Astrocyte of the hippocampus (primary cell): ENCODE measurements around the gene GEMIN2.
"Not testable (repeated sequence)": the region's sequence is repeated elsewhere in the genome, so short reads cannot be mapped to it uniquely, and the experiment has no call there.

Experiments
- DNase-seq: peaks from one replicate; pipeline ENCODE4 v3.0.0; 2011; ENCODE audit warnings: low read depth, low spot score

Gene GEMIN2

DNA sequence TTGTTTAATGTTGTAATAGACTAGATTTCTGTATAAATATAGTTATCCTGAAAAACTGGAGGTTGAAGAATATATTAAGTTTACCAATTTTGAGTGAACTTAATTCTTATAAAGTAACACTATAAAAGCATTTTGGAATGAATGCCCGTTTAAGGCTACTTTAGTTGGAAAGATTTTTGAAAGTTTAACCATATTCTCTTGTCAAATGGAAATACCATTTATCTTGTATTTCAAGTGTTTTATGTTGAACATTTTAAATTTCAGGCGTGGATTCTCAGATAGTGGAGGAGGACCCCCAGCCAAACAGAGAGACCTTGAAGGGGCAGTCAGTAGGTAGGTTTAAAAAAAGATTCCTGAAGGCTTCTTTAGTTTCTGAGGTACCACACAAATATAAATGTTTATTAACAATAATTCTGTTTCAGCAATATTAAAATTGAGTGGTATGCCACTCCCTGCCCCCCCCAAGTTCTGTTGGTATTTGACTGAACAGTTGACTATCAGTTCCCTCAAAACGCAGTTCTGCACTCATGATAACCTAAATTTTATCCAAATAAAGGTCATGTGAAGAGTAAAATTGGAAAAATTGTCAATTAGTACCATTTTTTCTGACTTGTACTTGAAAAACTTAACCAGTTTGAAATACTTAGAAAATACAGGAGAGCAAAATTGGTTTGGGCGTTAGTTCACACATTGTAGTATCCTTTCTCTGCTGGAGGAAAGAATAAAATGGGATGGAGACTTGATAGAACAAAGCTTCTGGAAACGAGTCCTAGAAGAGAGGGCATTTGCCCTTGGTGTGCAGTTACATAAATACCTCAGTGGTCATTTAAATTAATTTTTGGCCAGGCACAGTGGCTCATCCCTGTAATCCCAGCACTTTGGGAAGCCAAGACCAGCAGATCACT, 62.4 kb downstream of the GEMIN2 start:
- DNase-seq, result no peak

DNA sequence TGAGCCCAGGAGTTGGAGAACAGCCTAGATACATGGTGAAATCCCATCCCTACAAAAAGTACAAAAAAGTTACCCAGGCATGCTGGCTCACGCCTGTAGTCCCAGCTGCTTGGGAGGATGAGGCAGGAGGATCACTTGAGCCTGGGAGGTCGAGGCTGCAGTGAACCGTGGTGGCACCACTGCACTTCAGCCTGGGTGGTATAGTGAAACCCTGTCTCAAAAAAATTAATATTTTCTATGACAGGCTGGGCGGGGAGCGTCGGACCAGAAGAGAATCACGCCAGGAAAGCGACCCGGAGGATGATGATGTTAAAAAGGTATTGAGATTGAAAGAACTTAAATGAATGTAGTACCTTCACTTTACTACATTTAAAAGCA, 63.0 kb downstream of the GEMIN2 start:
- no peak for DNase-seq

DNA sequence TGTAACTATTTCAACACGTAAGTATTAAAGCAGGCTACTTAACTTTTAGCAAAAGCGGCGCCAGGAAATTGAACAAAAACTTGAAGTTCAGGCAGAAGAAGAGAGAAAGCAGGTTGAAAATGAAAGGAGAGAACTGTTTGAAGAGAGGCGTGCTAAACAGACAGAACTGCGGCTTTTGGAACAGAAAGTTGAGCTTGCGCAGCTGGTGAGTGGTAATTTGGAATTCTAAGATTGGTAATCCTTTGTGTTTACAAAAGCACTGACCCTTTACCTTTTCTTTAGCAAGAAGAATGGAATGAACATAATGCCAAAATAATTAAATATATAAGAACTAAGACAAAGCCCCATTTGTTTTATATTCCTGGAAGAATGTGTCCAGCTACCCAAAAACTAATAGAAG, 64.9 kb downstream of the GEMIN2 start:
- DNase-seq, result no peak

DNA sequence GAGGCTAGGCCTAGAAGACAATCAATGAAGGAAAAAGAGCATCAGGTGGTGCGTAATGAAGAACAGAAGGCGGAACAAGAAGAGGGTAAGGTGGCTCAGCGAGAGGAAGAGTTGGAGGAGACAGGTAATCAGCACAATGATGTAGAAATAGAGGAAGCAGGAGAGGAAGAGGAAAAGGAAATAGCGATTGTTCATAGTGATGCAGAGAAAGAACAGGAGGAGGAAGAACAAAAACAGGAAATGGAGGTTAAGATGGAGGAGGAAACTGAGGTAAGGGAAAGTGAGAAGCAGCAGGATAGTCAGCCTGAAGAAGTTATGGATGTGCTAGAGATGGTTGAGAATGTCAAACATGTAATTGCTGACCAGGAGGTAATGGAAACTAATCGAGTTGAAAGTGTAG, 66.4 kb downstream of the GEMIN2 start:
- DNase-seq, result no peak

DNA sequence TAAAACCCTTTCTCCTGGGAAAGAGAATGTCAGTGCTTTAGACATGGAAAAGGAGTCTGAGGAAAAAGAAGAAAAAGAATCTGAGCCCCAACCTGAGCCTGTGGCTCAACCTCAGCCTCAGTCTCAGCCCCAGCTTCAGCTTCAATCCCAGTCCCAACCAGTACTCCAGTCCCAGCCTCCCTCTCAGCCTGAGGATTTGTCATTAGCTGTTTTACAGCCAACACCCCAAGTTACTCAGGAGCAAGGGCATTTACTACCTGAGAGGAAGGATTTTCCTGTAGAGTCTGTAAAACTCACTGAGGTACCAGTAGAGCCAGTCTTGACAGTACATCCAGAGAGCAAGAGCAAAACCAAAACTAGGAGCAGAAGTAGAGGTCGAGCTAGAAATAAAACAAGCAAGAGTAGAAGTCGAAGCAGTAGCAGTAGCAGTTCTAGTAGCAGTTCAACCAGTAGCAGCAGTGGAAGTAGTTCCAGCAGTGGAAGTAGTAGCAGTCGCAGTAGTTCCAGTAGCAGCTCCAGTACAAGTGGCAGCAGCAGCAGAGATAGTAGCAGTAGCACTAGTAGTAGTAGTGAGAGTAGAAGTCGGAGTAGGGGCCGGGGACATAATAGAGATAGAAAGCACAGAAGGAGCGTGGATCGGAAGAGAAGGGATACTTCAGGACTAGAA, 67.0 kb downstream of the GEMIN2 start:
- DNase-seq, result no peak

DNA sequence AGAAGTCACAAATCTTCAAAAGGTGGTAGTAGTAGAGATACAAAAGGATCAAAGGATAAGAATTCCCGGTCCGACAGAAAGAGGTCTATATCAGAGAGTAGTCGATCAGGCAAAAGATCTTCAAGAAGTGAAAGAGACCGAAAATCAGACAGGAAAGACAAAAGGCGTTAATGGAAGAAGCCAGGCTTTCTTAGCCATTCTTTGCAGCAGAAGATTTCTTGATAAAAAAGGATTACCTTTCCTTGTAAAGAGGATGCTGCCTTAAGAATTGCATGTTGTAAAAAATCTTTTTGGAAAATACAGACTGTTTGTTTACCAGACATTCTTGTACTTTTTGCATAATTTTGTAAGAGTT, 67.5 kb downstream of the GEMIN2 start:
- DNase-seq, result no peak

DNA sequence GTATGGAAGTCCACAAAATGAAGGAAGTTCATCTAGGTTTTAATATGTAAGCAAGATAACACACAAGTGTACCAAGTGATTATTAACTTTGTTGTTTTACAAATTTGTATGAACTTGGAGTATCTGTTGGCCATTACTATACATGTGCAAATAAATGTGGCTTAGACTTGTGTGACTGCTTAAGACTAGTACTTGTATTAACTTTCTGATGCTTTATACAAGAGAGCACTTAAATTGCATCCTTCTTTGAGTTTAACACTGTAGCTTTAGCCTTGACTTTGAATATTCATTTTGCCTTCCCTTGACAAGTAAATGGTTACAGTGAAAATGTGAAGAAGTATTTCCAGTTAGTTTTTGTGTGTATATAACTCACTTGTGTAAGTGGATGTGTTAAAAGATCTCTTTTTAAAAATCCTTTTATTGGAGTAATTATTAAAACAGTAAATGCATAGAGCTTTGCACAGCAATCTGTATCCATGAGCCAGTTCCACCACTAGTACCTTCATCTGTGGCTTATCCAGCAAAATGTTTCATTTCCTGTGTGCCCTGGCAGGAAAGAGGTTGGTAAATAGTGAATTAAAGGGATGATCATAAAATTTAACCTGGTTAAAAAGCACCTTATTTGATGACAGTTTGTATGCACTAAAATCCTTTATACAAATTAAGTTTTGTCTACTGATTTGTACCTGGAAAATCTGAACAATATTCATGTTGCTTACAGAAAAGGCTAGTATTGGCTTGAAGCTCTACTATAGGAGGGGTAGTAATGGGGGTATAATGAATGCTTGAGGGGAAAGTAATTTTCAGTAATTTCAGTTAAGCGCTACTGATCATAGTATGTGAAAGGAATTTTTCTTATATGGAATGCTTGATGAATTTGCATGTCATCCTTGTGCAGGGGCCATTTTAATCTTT, 68.9 kb downstream of the GEMIN2 start:
- DNase-seq, result no peak

DNA sequence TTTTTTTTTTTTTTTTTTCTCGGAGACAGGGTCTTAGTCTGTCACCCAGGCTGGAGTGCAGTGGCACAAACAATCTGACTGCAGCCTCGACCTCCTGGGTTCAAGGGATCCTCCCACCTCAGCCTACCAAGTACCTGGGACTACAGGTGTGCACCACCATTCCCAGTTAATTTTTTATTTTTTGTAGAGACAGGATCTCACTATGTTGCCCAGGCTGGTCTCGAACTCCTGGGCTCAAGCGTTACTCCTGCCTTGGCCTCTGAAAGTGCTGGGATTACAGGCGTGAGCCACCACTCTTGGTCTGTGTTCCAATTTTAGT, 69.5 kb downstream of the GEMIN2 start:
- not testable (repeated sequence) for DNase-seq

DNA sequence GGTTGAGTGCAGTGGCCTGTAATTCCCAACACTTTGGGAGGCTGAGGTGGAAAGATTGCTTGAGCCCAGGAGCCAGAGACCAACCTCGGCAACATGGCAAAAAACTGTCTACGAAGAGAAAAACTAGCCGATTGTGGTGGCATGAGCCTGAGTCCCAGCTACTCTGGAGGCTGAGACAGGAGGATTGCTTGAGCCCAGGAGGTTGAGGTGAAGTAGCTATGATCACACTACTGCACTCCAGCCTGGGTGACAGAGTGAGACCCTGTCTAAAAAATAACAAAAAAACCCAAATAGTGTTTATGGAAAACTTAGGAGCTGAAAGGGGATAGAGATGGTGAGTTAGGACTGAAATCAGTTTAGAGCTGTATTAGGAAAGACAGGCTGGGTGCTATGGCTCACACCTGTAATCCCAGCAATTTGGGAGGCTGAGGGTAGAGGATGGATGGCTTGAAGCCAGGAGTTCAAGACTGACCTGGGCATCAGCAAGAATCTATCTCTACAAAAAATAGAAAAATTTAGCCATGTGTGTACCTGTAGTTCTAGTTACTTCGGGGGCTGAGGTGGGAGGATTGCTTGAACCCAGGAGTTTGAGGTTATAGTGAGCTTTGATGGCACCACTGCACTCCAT, 70.6 kb downstream of the GEMIN2 start:
- DNase-seq, result no peak

DNA sequence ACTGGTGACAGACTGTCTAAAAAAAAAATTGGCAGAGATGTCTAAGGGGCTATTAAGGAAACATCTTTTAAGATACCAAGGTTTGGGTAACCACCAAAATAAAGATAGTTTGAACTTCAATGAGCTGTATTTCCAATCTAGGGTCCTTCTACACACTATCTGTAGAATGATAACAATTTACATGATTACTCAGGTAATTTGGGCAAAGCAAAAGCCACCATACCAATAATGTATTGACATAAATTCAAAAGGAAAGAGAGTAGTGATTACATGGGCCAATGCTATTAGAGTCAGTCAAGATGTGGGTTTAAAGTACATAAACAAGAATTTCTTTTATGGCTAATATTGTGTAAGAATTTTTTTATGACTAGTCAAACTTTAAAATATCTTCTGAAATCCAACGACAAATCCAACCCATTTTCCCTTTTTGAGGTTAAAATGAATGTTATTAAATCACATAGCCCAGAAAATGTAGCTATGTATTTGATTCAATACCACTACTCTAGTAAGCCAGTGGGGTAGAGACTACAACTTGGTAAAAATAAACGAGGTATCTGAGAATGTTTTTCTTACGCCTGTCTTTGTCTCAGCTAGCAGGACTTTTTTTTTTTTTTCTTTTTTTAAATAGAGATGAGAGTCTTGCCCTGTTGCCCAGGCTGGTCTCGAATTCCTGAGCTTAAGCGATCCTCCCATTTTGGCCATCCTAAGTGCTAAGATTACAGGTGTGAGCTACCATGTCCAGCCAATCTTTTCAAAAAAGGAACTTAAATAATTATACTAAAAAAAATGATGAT, 71.3 kb downstream of the GEMIN2 start:
- no peak for DNase-seq
